HepG2 (cell line): ENCODE measurements around the gene IFITM5. TPM values are rescaled to one million over a fixed set of nuclear protein-coding genes. Genes with fewer than 3 reads are reported as not detected.

Experiments used
- ARID4A ChIP-seq: sonication (generic); formaldehyde crosslinking; IDR thresholded peaks from 2 replicates; pipeline ENCODE4 v1.5.0; 2020; ENCODE audit warnings: mild to moderate bottlenecking, missing genetic modification reagents, borderline replicate concordance
- CTCF ChIP-seq: sonication (generic); formaldehyde crosslinking; IDR thresholded peaks from 2 replicates; pipeline ENCODE4 v1.5.0; 2020; ENCODE audit warnings: mild to moderate bottlenecking, missing genetic modification reagents, moderate library complexity
- MTERF4 ChIP-seq: sonication (generic); formaldehyde crosslinking; IDR thresholded peaks from 2 replicates; pipeline ENCODE4 v1.8.0; 2023; ENCODE audit warnings: mild to moderate bottlenecking, missing genetic modification reagents
- SAP130 ChIP-seq: IDR thresholded peaks from 2 replicates; pipeline ENCODE4 v1.6.1; 2016; ENCODE audit warnings: low read depth
- ZBTB38 ChIP-seq: sonication (generic); formaldehyde crosslinking; IDR thresholded peaks from 2 replicates; pipeline ENCODE4 v1.5.1; 2020; ENCODE audit warnings: mild to moderate bottlenecking, missing genetic modification reagents
- ZNF687 ChIP-seq: sonication (generic); formaldehyde crosslinking; IDR thresholded peaks from 2 replicates; pipeline ENCODE4 v1.5.1; 2020; ENCODE audit warnings: mild to moderate bottlenecking, missing genetic modification reagents, moderate library complexity
- polyA plus RNA-seq, 8 experiments: library from polyadenylated mRNA; depleted of rRNA in 3 of 8; stranded (reverse) in 7 of 8; unstranded in 1 of 8; fragments of >200 nt; fragmentation: Illumina TruSeq in 4 of 8; extraction: Trizol in 4 of 8; gene quantifications; 2 replicates each; pipeline versions ENCODE4 v1.2.1 to v1.2.3, GENCODE V29; 2011 to 2016; ENCODE audit warnings: low read depth in 4 of 8, missing spikeins in 1 of 8, mixed read lengths in 1 of 8; ENCODE audit not compliant: insufficient read depth in 1 of 8
- total RNA-seq, 5 experiments: library from RNA; depleted of rRNA; stranded (reverse); fragments of >200 nt; fragmentation: Illumina TruSeq; extraction: Trizol; gene quantifications; 2 replicates each; pipeline ENCODE4 v1.2.3, GENCODE V29; 2016; ENCODE audit warnings: low read depth in 1 of 5

The IFITM5 gene
- total and polyA plus RNA-seq, 2 of the 13 experiments (the other 11 are each of a cell fraction or from before 2014, with no cell fraction given): not detected

- TF ChIP-seq ARID4A (CRISPR knock-in tag) (no peak), MTERF4 (CRISPR knock-in tag) (peak; percentile 40; the same call in 1 of the 2 replicates), SAP130 (CRISPR knock-in tag) (peak; percentile 42; the same call in 1 of the 2 replicates), CTCF (CRISPR knock-in tag) (peak; percentile 31), ZBTB38 (CRISPR knock-in tag) (peak; percentile 41; the same call in 1 of the 2 replicates), ZNF687 (peak; percentile 51)
Observed at GRCh38 chr11:313787-314553, 14.6 kb upstream of the IFITM5 start, which contains the start of gene IFITM1 (continued).
